BE2C (cell line): ENCODE measurements around the gene MFN2.

ENCODE experiments used
- DNase-seq: peaks from one replicate; pipeline ENCODE4 v3.0.0-alpha.2; 2020
- H3K27me3 ChIP-seq: fragments of 250-450 bp; sonication (Bioruptor Pico); 2 replicates; pipeline ENCODE4 v1.5.1; 2020; ENCODE audit warnings: mild to moderate bottlenecking
- H3K36me3 ChIP-seq: fragments of 250-450 bp; sonication (Bioruptor Pico); 2 replicates; pipeline ENCODE4 v1.5.1; 2020; ENCODE audit warnings: mild to moderate bottlenecking
- H3K4me1 ChIP-seq: fragments of 250-450 bp; sonication (Bioruptor Pico); 2 replicates; pipeline ENCODE4 v1.5.1; 2020
- H3K4me3 ChIP-seq: 2 replicates; pipeline ENCODE4 v1.5.1; 2011; ENCODE audit warnings: low read depth, low read length
- H3K9me3 ChIP-seq: fragments of 250-450 bp; sonication (Bioruptor Pico); 2 replicates; pipeline ENCODE4 v1.5.1; 2020
- CTCF ChIP-seq: IDR thresholded peaks from 2 replicates; pipeline ENCODE4 v1.5.1; 2012; ENCODE audit warnings: mild to moderate bottlenecking, low read depth, low read length

MFN2 gene

GRCh38 chr1:12046749-12047119 is 66.5 kb downstream of the MFN2 start:
- Histone ChIP-seq H3K4me3 (no peak overlapping the region), H3K27me3 (no peaks in the 10 kb centered on the region), H3K36me3 (no peaks in the 10 kb centered on the region), H3K9me3 (no peaks in the 10 kb centered on the region), H3K4me1 (no peaks in the 10 kb centered on the region)
- TF ChIP-seq CTCF = no peak
- no peak for DNase-seq

- no peak for DNase-seq
- Histone ChIP-seq H3K27me3 (no peaks in the 10 kb centered on the region), H3K4me1 (no peaks in the 10 kb centered on the region), H3K9me3 (no peaks in the 10 kb centered on the region), H3K36me3 (no peaks in the 10 kb centered on the region), H3K4me3 (no peak overlapping the region)
- TF ChIP-seq CTCF = no peak
Measured at GRCh38 chr1:12047120-12047876, 67.1 kb downstream of the MFN2 start.

- no peak for TF ChIP-seq CTCF
- H3K4me1 ChIP-seq = no peaks in the 10 kb centered on the region
Measured at GRCh38 chr1:12048372-12048771, 68.1 kb downstream of the MFN2 start.

GRCh38 chr1:12049616-12050015 is 69.4 kb downstream of the MFN2 start:
- H3K4me1 ChIP-seq = no peaks in the 10 kb centered on the region
- H3K4me3 ChIP-seq = no peak overlapping the region
- no peak for TF ChIP-seq CTCF
- no peaks in the 10 kb centered on the region for H3K9me3 ChIP-seq
- no peak for DNase-seq
- H3K36me3 ChIP-seq = no peaks in the 10 kb centered on the region
- no peaks in the 10 kb centered on the region for H3K27me3 ChIP-seq

More at GRCh38 chr1:12048372-12048771, 68.1 kb downstream of the MFN2 start:
- no peak overlapping the region for H3K4me3 ChIP-seq
- no peaks in the 10 kb centered on the region for H3K36me3 ChIP-seq
- H3K9me3 ChIP-seq = no peaks in the 10 kb centered on the region
- DNase-seq = no peak
- H3K27me3 ChIP-seq = no peaks in the 10 kb centered on the region

- Histone ChIP-seq H3K9me3 (no peaks in the 10 kb centered on the region), H3K4me1 (no peaks in the 10 kb centered on the region), H3K27me3 (no peaks in the 10 kb centered on the region), H3K4me3 (no peak overlapping the region), H3K36me3 (no peaks in the 10 kb centered on the region)
- DNase-seq = no peak
- TF ChIP-seq CTCF = no peak
Measured at GRCh38 chr1:12051361-12051760, 71.1 kb downstream of the MFN2 start.

- no peaks in the 10 kb centered on the region for H3K27me3 ChIP-seq
- H3K36me3 ChIP-seq = no peaks in the 10 kb centered on the region
- no peak for TF ChIP-seq CTCF
- no peaks in the 10 kb centered on the region for H3K9me3 ChIP-seq
- H3K4me3 ChIP-seq = no peak overlapping the region
- no peaks in the 10 kb centered on the region for H3K4me1 ChIP-seq
- no peak for DNase-seq
Measured at GRCh38 chr1:12052008-12052573, 71.8 kb downstream of the MFN2 start.
